GM12878 (cell line): Measurements from ENCODE around the gene PCTP. TPM values are rescaled to one million over a fixed set of nuclear protein-coding genes. Genes with fewer than 3 reads are reported as not detected.

Experiments used
- ATAC-seq: fragments of 200-7000 bp; cut with Tn5 transposase; 3 replicates; pipeline ENCODE4 v1.9.1; 2020; ENCODE audit warnings: mild to moderate bottlenecking, moderate library complexity
- BruUV-seq: library from RNA; stranded (reverse); fragments of 400-500 nt; replicated peaks from 2 replicates; lab custom pipeline; 2021; lab: Mats Ljungman, UMichigan
- CTCF ChIA-PET: fragments of 300-600 bp; sonication (Branson Sonifier 250); formaldehyde crosslinking; extraction: SDS; loops from one replicate; lab custom pipeline; 2021; ENCODE audit warnings: inconsistent platforms; lab: Yijun Ruan, JAX
- POLR2A ChIA-PET: fragments of 350-600 bp; formaldehyde crosslinking; extraction: SDS; loops from one replicate; lab custom pipeline; 2021; ENCODE audit warnings: inconsistent platforms; lab: Charles Lee
- RAD21 ChIA-PET: fragments of 300-600 bp; sonication (Branson Sonifier 250); formaldehyde crosslinking; loops from one replicate; lab custom pipeline; 2023; ENCODE audit warnings: antibody characterized with exemption; ENCODE audit not compliant: unreplicated experiment; lab: Charles Lee
- SMC1A ChIA-PET: fragments of 300-600 bp; sonication (Branson Sonifier 250); formaldehyde crosslinking; loops from one replicate; lab custom pipeline; 2023; ENCODE audit not compliant: unreplicated experiment, uncharacterized antibody; lab: Charles Lee
- DNase-seq: peaks from one replicate; pipeline ENCODE4 v3.0.0-alpha.2; 2011; ENCODE audit warnings: low read depth, low spot score
- FAIRE-seq: peaks from 3 replicates; lab custom pipeline; 2011; peaks lifted over from hg19 to GRCh38; lab: Jason Lieb, UNC
- H2AFZ ChIP-seq: 2 replicates; pipeline ENCODE4 v1.6.0; 2011; ENCODE audit warnings: low read depth, low read length, control low read depth; ENCODE audit not compliant: control insufficient read depth
- H3K27ac ChIP-seq: 2 replicates; pipeline ENCODE4 v1.5.1; 2011; ENCODE audit warnings: control low read depth; ENCODE audit not compliant: control insufficient read depth, insufficient read depth
- H3K27me3 ChIP-seq, 2 experiments: replicated peaks in 1 of 2; 2 replicates each; pipeline versions ENCODE4 v1.6.0 to v1.6.1; 2011; ENCODE audit warnings: low read length in 1 of 2; ENCODE audit not compliant: control insufficient read depth in 2 of 2, insufficient read depth in 2 of 2
- H3K36me3 ChIP-seq, 2 experiments: 2 replicates each; pipeline ENCODE4 v1.5.1; 2011; ENCODE audit warnings: low read length in 1 of 2; ENCODE audit not compliant: control insufficient read depth in 2 of 2, insufficient read depth in 2 of 2
- H3K4me1 ChIP-seq: 2 replicates; pipeline ENCODE4 v1.6.1; 2011; ENCODE audit warnings: mild to moderate bottlenecking, low read length, moderate library complexity, mixed read lengths; ENCODE audit not compliant: control insufficient read depth, insufficient read depth
- H3K4me2 ChIP-seq: 2 replicates; pipeline ENCODE4 v1.6.0; 2011; ENCODE audit warnings: control low read depth; ENCODE audit not compliant: control insufficient read depth, insufficient read depth
- H3K4me3 ChIP-seq: fragments of 200-600 bp; sonication (generic); 2 replicates; pipeline ENCODE4 v1.5.1; 2016
- H3K79me2 ChIP-seq: 2 replicates; pipeline ENCODE4 v1.6.0; 2011; ENCODE audit warnings: low read length; ENCODE audit not compliant: control insufficient read depth, insufficient read depth
- H3K9ac ChIP-seq: 2 replicates; pipeline ENCODE4 v1.8.0; 2011; ENCODE audit warnings: low read length, control low read depth, mixed read lengths; ENCODE audit not compliant: control insufficient read depth, insufficient read depth
- H3K9me3 ChIP-seq: replicated peaks from 3 replicates; pipeline ENCODE4 v1.5.1; 2011; ENCODE audit warnings: mild to moderate bottlenecking, low read length; ENCODE audit not compliant: control insufficient read depth, insufficient read depth
- H4K20me1 ChIP-seq: 2 replicates; pipeline ENCODE4 v1.6.0; 2011; ENCODE audit not compliant: control insufficient read depth, insufficient read depth
- BACH1 ChIP-seq: fragments of 450-650 bp; IDR thresholded peaks from 2 replicates; pipeline ENCODE4 v1.6.1; 2017; ENCODE audit warnings: mild to moderate bottlenecking, borderline replicate concordance
- CEBPB ChIP-seq, 2 experiments: fragments of 150-350 bp in 1 of 2; IDR thresholded peaks; 2 replicates each; pipeline ENCODE4 v1.6.1; 2012 to 2014; ENCODE audit warnings: low read depth in 2 of 2, low read length in 2 of 2, borderline replicate concordance in 1 of 2, inconsistent platforms in 1 of 2
- EP300 ChIP-seq, 2 experiments: fragments of 150-350 bp in 1 of 2; IDR thresholded peaks; 2 replicates each; pipeline ENCODE4 v1.6.1; 2011 to 2012; ENCODE audit warnings: low read depth in 2 of 2, low read length in 2 of 2, borderline replicate concordance in 1 of 2, improper control_type of control experiment in 1 of 2, inconsistent platforms in 1 of 2; ENCODE audit not compliant: control insufficient read depth in 1 of 2
- POLR2AphosphoS2 ChIP-seq: IDR thresholded peaks from 2 replicates; pipeline ENCODE4 v1.6.1; 2011; ENCODE audit warnings: low read depth, mild to moderate bottlenecking, low read length, improper control_type of control experiment, moderate library complexity
- WGBS: methylation state at CpG from one replicate; pipeline ENCODE4 v1.1.6; 2016; ENCODE audit warnings: low lambda C conversion rate; ENCODE audit not compliant: insufficient replicate concordance, insufficient coverage; ENCODE audit errors: missing lambda C conversion rate; 5-methylcytosine and 5-hydroxymethylcytosine counted together
- in situ Hi-C: fragments of 300-500 bp; cut with MboI; formaldehyde crosslinking; loops from 9 replicates; pipeline ENCODE4 v1.14.3; 2018; ENCODE audit warnings: mixed read lengths
- intact Hi-C: fragments of 100-400 bp; cut with micrococcal nuclease; formaldehyde crosslinking; loops from one replicate; pipeline ENCODE4 v1.14.2; 2022; ENCODE audit not compliant: unreplicated experiment
- polyA plus RNA-seq, 11 experiments: library from polyadenylated mRNA; depleted of rRNA in 4 of 11; unstranded in 6 of 11; stranded (reverse) in 5 of 11; fragments of >200 nt; fragmentation: Nextera tagmentation in 4 of 11; fragmentation: Illumina TruSeq in 1 of 11; extraction: Ambion mirVana in 4 of 11; extraction: Trizol in 1 of 11; gene quantifications; 1 replicate in 1 of 11; 2 replicates in 10 of 11; pipeline versions ENCODE4 v1.2.1 to v1.2.3, GENCODE V29; 2011 to 2016; ENCODE audit warnings: inconsistent platforms in 2 of 11, missing spikeins in 2 of 11, low read depth in 1 of 11
- total RNA-seq, 4 experiments: library from RNA; depleted of rRNA in 3 of 4; stranded (reverse); fragments of >200 nt in 3 of 4; fragmentation: Illumina TruSeq in 1 of 4; extraction: Trizol in 1 of 4; gene quantifications; 2 replicates each; pipeline versions ENCODE4 v1.2.1 to v1.2.3, GENCODE V29; 2013 to 2021
- TF ChIP-seq, protein P1 (sequence below): fragments of 450-650 bp; IDR thresholded peaks from 2 replicates; pipeline ENCODE4 v1.6.1; 2016; ENCODE audit warnings: mild to moderate bottlenecking, moderate library complexity, borderline replicate concordance

PCTP gene
- total and polyA plus RNA-seq, 10 of the 15 experiments (the other 5 are each of a cell fraction or from before 2014, with no cell fraction given): 1.4 to 26.8 (median 3.7) TPM

DNA sequence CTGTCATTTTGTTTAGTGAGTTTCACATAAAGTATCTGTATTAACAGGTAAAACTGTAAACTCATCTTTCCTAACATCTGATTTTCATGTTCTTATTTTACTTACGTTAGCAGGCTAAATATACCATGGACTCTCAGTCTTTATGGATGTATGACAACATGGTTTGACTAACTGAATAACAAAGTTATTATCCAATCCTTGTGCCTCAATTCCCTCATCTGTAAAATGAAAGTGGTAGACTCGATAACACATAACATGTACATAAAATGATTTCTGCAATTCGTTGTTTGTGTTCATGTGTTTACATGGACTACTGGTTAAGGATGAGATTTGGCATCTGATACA lies 9.5 kb upstream of the PCTP start:
- POLR2A ChIA-PET: no interaction called here
- intact Hi-C loops: no loop called here
- CTCF ChIA-PET: interaction anchor here (0.8 to 1.8 kb wide), 2 partner anchors 8 to 9 kb away, joined by 3 to 5 read pairs; partner anchors contain the start of gene PCTP

More for the DNA sequence above, 9.5 kb upstream of the PCTP start:
- no peak overlapping the region for H2AFZ ChIP-seq
- ATAC-seq: no peak
- no peak for DNase-seq
- ChIA-PET RAD21 (no interaction called here), SMC1A (no interaction called here)
- in situ Hi-C loops: no loop called here
- 47% methylated on average over 3 of the region's 3 CpGs for WGBS
- no peaks in the 10 kb centered on the region for H3K36me3 ChIP-seq
- TF ChIP-seq, protein P1, sequence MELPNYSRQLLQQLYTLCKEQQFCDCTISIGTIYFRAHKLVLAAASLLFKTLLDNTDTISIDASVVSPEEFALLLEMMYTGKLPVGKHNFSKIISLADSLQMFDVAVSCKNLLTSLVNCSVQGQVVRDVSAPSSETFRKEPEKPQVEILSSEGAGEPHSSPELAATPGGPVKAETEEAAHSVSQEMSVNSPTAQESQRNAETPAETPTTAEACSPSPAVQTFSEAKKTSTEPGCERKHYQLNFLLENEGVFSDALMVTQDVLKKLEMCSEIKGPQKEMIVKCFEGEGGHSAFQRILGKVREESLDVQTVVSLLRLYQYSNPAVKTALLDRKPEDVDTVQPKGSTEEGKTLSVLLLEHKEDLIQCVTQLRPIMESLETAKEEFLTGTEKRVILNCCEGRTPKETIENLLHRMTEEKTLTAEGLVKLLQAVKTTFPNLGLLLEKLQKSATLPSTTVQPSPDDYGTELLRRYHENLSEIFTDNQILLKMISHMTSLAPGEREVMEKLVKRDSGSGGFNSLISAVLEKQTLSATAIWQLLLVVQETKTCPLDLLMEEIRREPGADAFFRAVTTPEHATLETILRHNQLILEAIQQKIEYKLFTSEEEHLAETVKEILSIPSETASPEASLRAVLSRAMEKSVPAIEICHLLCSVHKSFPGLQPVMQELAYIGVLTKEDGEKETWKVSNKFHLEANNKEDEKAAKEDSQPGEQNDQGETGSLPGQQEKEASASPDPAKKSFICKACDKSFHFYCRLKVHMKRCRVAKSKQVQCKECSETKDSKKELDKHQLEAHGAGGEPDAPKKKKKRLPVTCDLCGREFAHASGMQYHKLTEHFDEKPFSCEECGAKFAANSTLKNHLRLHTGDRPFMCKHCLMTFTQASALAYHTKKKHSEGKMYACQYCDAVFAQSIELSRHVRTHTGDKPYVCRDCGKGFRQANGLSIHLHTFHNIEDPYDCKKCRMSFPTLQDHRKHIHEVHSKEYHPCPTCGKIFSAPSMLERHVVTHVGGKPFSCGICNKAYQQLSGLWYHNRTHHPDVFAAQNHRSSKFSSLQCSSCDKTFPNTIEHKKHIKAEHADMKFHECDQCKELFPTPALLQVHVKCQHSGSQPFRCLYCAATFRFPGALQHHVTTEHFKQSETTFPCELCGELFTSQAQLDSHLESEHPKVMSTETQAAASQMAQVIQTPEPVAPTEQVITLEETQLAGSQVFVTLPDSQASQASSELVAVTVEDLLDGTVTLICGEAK: no peak
- TF ChIP-seq POLR2AphosphoS2 (no peak), EP300 (IDR thresholded peaks at IDR 0.05; ENCODE audit: borderline replicate concordance in 1 of 2, control insufficient read depth in 1 of 2, low read depth in 2 of 2, low read length in 2 of 2) (no peak), BACH1 (no peak), CEBPB (IDR thresholded peaks at IDR 0.05; ENCODE audit: borderline replicate concordance in 1 of 2, low read depth in 2 of 2, low read length in 2 of 2) (no peak)
- BruUV-seq: no TSS peak
- peaks cover 6% of the 10 kb centered on the region; the same call in 1 of the 2 replicates for H3K4me1 ChIP-seq
- FAIRE-seq: peak; percentile 35
- no peak overlapping the region for H3K4me2 ChIP-seq
- no peaks in the 10 kb centered on the region for H3K79me2 ChIP-seq
- H4K20me1 ChIP-seq: no peaks in the 10 kb centered on the region
- H3K4me3 ChIP-seq: no peak overlapping the region
- no peaks in the 10 kb centered on the region for H3K9me3 ChIP-seq
- H3K9ac ChIP-seq: no peak overlapping the region
- H3K27me3 ChIP-seq: no peaks in the 10 kb centered on the region
- no peak overlapping the region for H3K27ac ChIP-seq
